PC-9 (cell line): ENCODE results near the gene SLC43A3. TPM values are rescaled to one million over a fixed set of nuclear protein-coding genes. Genes with fewer than 3 reads are reported as not detected.
A peak's percentile ranks its signal among the peaks of the same experiment; 100 is the strongest.

Experiments used
- BruUV-seq: library from RNA; stranded (reverse); fragments of 400-500 nt; replicated peaks from 2 replicates; lab custom pipeline; 2021; lab: Mats Ljungman, UMichigan
- CTCF ChIA-PET: fragments of 300-600 bp; sonication (Branson Sonifier 250); formaldehyde crosslinking; loops from one replicate; lab custom pipeline; 2022; ENCODE audit warnings: antibody characterized with exemption; lab: Charles Lee
- POLR2A ChIA-PET: fragments of 300-600 bp; sonication (Branson Sonifier 250); formaldehyde crosslinking; loops from one replicate; lab custom pipeline; 2022; ENCODE audit warnings: antibody characterized with exemption; ENCODE audit not compliant: unreplicated experiment; lab: Charles Lee
- DNase-seq, 2 experiments: peaks; one replicate each; pipeline versions ENCODE4 v3.0.0 to v3.0.0-alpha.2; 2015 to 2022; ENCODE audit warnings: mixed read lengths in 1 of 2
- H2AFZ ChIP-seq: fragments of 200-600 bp; sonication (generic); 2 replicates; pipeline ENCODE4 v1.8.1; 2017; ENCODE audit warnings: antibody characterized with exemption
- H3F3A ChIP-seq: fragments of 200-600 bp; sonication (generic); 2 replicates; pipeline ENCODE4 v1.8.1; 2017; ENCODE audit warnings: antibody characterized with exemption, mild to moderate bottlenecking, low read depth; ENCODE audit not compliant: insufficient read depth
- H3K27ac ChIP-seq: fragments of 200-600 bp; sonication (generic); 2 replicates; pipeline ENCODE4 v1.6.1; 2016; ENCODE audit warnings: mixed run types
- H3K27me3 ChIP-seq: fragments of 200-600 bp; sonication (generic); 2 replicates; pipeline ENCODE4 v1.6.1; 2016; ENCODE audit warnings: low read depth, mixed run types; ENCODE audit not compliant: insufficient read depth
- H3K36me3 ChIP-seq: fragments of 200-600 bp; sonication (generic); 2 replicates; pipeline ENCODE4 v1.6.1; 2016; ENCODE audit warnings: low read depth, mixed run types
- H3K4me1 ChIP-seq: fragments of 200-600 bp; sonication (generic); replicated peaks from 2 replicates; pipeline ENCODE4 v1.6.1; 2016; ENCODE audit warnings: mixed run types; ENCODE audit not compliant: insufficient read depth
- H3K4me2 ChIP-seq: fragments of 200-600 bp; sonication (generic); 2 replicates; pipeline ENCODE4 v1.6.1; 2017; ENCODE audit warnings: mixed run types
- H3K4me3 ChIP-seq: fragments of 200-600 bp; sonication (generic); 2 replicates; pipeline ENCODE4 v1.6.1; 2016; ENCODE audit warnings: mixed run types
- H3K79me2 ChIP-seq: fragments of 200-600 bp; sonication (generic); 2 replicates; pipeline ENCODE4 v1.6.1; 2017; ENCODE audit warnings: low read depth, mixed run types
- H3K9me2 ChIP-seq: fragments of 200-600 bp; sonication (generic); 2 replicates; pipeline ENCODE4 v1.8.1; 2017; ENCODE audit warnings: mild to moderate bottlenecking; ENCODE audit not compliant: insufficient read depth
- H3K9me3 ChIP-seq: fragments of 200-600 bp; sonication (generic); 2 replicates; pipeline ENCODE4 v1.8.1; 2016; ENCODE audit warnings: low read depth; ENCODE audit not compliant: insufficient read depth
- H4K20me1 ChIP-seq: fragments of 200-600 bp; sonication (generic); 2 replicates; pipeline ENCODE4 v1.8.1; 2017; ENCODE audit not compliant: insufficient read depth
- CTCF ChIP-seq: fragments of 200-600 bp; sonication (generic); conservative IDR thresholded peaks from 2 replicates; pipeline ENCODE4 v1.6.1; 2017; ENCODE audit warnings: mixed run types, antibody characterized with exemption, mild to moderate bottlenecking, moderate library complexity
- EZH2 ChIP-seq: fragments of 200-600 bp; sonication (generic); IDR thresholded peaks from 2 replicates; pipeline ENCODE4 v1.8.0; 2017; ENCODE audit warnings: antibody characterized with exemption, low read depth
- intact Hi-C: fragments of 100-400 bp; cut with micrococcal nuclease; formaldehyde crosslinking; loops from one replicate; pipeline ENCODE4 v1.10.0; 2022; ENCODE audit not compliant: unreplicated experiment
- total RNA-seq: library from RNA; stranded (reverse); gene quantifications from 2 replicates; pipeline ENCODE4 v1.2.3, GENCODE V29; 2021

The SLC43A3 gene
- total RNA-seq, 1 experiment from 2014 or later, result 41.3 TPM

GRCh38 chr11:57475671-57476046, 48.7 kb upstream of the SLC43A3 start:
- POLR2A ChIA-PET, result no interaction called here
- Histone ChIP-seq H3K79me2 (no peaks in the 10 kb centered on the region), H3K9me2 (no peaks in the 10 kb centered on the region), H2AFZ (peak overlapping the region; percentile 83; the same call in 1 of the 2 replicates), H4K20me1 (no peaks in the 10 kb centered on the region), H3K4me2 (peak overlapping the region; percentile 86), H3K27ac (no peak overlapping the region), H3F3A (peaks cover 12% of the 10 kb centered on the region; the same call in 1 of the 2 replicates), H3K9me3 (no peaks in the 10 kb centered on the region), H3K36me3 (no peaks in the 10 kb centered on the region), H3K4me1 (peaks cover 12% of the 10 kb centered on the region), H3K27me3 (no peaks in the 10 kb centered on the region), H3K4me3 (peak overlapping the region; percentile 62)
- intact Hi-C loops, result no loop called here
- CTCF ChIA-PET, result no interaction called here
- TF ChIP-seq CTCF (no peak), EZH2 (no peak)
- DNase-seq, result no peak
- BruUV-seq, result no TSS peak

GRCh38 chr11:57475191-57475590, 48.3 kb upstream of the SLC43A3 start:
- no peak for DNase-seq
- TSS peak; percentile 37 for BruUV-seq
- H3K36me3 ChIP-seq, result no peaks in the 10 kb centered on the region
- H3K4me1 ChIP-seq, result peaks cover 12% of the 10 kb centered on the region
- no peaks in the 10 kb centered on the region for H3K79me2 ChIP-seq
- H2AFZ ChIP-seq, result no peak overlapping the region
- H4K20me1 ChIP-seq, result no peaks in the 10 kb centered on the region
- H3K27ac ChIP-seq, result no peak overlapping the region
- ChIA-PET POLR2A (interaction anchor here (0.7 kb wide), 1 partner anchor 389 kb away, joined by 4 read pairs; no protein-coding TSS in a partner anchor), CTCF (interaction anchor here (0.8 kb wide), 1 partner anchor 9 kb away, joined by 3 read pairs; no protein-coding TSS in a partner anchor)
- peak overlapping the region; percentile 86 for H3K4me2 ChIP-seq
- no peaks in the 10 kb centered on the region for H3K27me3 ChIP-seq
- TF ChIP-seq EZH2 (no peak), CTCF (no peak)
- peaks cover 11% of the 10 kb centered on the region; the same call in 1 of the 2 replicates for H3F3A ChIP-seq
- no peaks in the 10 kb centered on the region for H3K9me3 ChIP-seq
- H3K9me2 ChIP-seq, result no peaks in the 10 kb centered on the region
- intact Hi-C loops, result no loop called here
- peak overlapping the region; percentile 62; the same call in 1 of the 2 replicates for H3K4me3 ChIP-seq

GRCh38 chr11:57474803-57475115, 47.8 kb upstream of the SLC43A3 start:
- POLR2A ChIA-PET, result interaction anchor here (0.7 kb wide), 1 partner anchor 389 kb away, joined by 4 read pairs; no protein-coding TSS in a partner anchor
- Histone ChIP-seq H3K79me2 (no peaks in the 10 kb centered on the region), H3K36me3 (no peaks in the 10 kb centered on the region), H3K27me3 (no peaks in the 10 kb centered on the region), H3K9me2 (no peaks in the 10 kb centered on the region), H3K4me2 (no peak overlapping the region), H3K27ac (no peak overlapping the region), H3K4me1 (peaks cover 12% of the 10 kb centered on the region), H3K4me3 (no peak overlapping the region), H4K20me1 (no peaks in the 10 kb centered on the region), H3F3A (peaks cover 11% of the 10 kb centered on the region; the same call in 1 of the 2 replicates), H3K9me3 (no peaks in the 10 kb centered on the region), H2AFZ (no peak overlapping the region)
- CTCF ChIA-PET, result interaction anchor here (0.8 kb wide), 1 partner anchor 9 kb away, joined by 3 read pairs; no protein-coding TSS in a partner anchor
- DNase-seq, result no peak
- BruUV-seq, result no TSS peak
- TF ChIP-seq CTCF (no peak), EZH2 (no peak)
- intact Hi-C loops, result no loop called here
